ENCODE results near the gene SH2D3A.
"Not testable (repeated sequence)": the region's sequence is repeated elsewhere in the genome, so short reads cannot be mapped to it uniquely, and the experiment has no call there.

The SH2D3A gene

GRCh38 chr19:6767357-6768235 lies at the start of gene SH2D3A:
TSS of gene SH2D3A (minus strand) at chr19:6767435. CDS start at chr19:6763748, 3,687 bp downstream.
- peak; percentile 90 to 95 for DNase-seq

DNA sequence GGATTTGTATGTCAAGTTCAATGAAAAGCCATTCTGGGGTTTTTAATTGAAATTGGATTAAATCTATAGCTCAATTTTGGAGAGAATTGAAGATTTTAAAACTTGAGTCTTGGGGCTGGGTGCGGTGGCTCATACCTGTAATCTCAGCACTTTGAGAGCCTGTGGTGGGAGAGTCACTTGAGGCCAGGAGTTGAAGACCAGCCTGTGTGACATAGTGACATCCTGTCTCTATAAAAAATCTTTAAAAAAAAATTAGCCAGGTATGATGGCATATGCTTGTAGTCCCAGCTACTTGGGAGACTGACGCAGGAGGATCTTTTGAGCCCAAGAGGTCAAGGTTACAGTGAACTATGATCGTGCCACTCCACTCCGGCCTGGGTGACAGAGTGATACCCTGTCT lies 46.4 kb upstream of the SH2D3A start:
- DNase-seq = no peak

DNA sequence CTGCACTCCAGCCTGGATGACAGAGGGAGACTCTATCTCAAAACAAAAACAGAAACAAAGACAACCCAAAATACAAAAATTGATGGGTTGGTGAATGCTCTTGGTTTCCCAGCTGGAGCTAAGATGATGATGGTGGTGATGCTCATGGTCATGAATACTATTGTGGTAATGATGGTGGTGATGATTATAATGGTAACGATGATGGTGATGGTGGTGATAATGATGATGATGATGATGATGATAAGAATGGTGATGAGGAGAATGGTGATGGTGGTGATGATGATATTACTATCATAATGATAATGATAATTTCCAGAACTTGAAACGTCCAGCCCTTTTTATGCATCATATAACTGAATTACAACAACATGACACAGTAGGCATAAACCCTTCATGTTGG lies 45.4 kb upstream of the SH2D3A start:
- DNase-seq = no peak

- peak; percentile 62 to 81 for DNase-seq
Measured at GRCh38 chr19:6811906-6812305, 44.7 kb upstream of the SH2D3A start.

DNA sequence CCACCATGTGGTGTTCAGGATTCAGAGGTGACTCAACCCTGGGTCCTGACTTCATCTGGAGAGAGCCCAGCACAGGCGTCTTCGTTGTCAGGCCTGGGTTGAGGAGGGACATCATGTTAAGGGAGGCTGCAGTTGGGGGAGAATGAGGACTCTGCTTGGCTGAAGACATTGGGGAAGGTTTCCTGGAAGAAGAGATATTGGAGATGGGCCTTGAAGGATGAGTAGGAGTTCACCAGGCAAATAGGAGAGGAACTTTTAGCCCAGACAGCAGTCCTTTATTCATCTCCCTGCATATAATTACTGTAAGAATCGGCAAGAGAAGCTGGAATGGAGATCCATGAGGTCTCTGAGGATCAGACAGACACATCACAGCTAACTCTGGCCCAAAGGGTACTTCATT lies 44.1 kb upstream of the SH2D3A start:
- DNase-seq = no peak

GRCh38 chr19:6809262-6809661 lies 42.0 kb upstream of the SH2D3A start:
- no peak for DNase-seq

GRCh38 chr19:6808494-6808893 lies 41.3 kb upstream of the SH2D3A start:
- DNase-seq = no peak

DNA sequence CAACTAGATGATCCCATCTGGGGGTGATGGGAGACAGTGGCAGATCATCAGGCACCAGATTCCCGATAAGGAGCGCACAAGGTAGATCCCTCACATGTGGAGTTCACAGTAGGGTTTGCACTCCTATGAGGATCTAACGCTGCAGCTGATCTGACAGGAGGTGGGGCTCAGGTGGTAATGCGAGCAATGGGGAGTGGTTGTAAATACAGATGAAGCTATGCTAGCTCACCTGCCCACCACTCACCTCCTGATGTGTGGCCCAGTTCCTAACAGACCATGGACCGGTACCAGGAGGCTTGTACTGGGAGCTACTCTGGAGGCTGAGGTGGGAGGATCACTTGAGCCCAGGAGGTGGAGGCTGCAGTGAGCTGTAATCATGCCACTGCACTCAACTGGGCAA lies 40.1 kb upstream of the SH2D3A start:
- no peak for DNase-seq

GRCh38 chr19:6806488-6806887 lies 39.3 kb upstream of the SH2D3A start:
- peak; percentile 5 to 9 for DNase-seq

DNA sequence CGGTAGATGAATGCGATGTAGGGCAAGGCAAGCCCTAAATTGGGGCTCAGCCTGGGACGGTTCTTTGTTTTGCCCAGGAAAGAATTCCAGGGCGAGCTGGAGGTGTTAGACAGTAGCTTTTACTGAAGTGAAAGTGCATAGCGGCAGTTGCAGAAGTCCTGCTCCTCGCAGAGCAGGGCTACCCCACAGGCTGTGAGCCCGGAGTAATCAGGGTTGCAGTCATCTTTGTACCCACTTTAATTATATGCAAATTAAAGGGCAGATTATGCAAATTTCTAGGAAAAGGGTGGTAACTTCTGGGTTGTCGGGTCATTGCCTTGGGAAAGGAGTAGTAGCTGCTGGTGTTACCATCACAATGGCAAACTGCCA lies 35.8 kb upstream of the SH2D3A start:
- DNase-seq = no peak

DNA sequence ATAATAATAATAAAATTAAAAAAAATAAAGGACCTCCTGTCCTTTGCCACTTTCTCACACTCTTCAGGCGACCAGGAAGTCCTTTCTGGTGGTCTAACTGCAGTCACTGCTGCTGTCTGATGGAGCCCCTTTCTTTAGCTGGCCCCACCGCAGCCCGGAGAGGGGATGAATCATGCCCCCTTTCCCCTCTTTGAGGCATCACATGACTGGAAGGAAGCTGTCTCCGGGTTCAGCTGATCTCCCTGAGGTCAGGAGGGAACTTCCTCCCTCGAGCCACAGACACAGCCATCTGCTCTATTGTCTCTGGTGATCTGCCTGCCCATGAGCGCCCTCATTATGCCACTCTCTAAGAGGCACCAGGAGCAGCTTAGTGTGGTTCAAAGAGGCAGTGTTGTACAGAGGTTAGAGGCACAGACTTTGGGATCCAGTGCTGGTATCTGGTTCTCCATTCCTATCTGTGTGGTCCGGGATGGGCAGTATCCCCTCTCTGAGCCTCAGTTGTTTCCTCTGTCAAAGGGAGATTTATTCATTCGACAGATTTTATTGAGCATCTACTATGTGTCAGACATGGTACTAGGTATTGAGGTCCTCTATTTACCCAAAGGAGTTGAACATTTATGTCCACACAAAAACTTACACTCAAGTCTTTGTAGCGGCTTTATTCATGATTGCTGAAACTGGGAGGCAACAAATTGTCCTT lies 35.3 kb upstream of the SH2D3A start:
- DNase-seq = peak; percentile 98

- peak; percentile 94 to 97 for DNase-seq
Measured at GRCh38 chr19:6801485-6802086, 34.4 kb upstream of the SH2D3A start.

DNA sequence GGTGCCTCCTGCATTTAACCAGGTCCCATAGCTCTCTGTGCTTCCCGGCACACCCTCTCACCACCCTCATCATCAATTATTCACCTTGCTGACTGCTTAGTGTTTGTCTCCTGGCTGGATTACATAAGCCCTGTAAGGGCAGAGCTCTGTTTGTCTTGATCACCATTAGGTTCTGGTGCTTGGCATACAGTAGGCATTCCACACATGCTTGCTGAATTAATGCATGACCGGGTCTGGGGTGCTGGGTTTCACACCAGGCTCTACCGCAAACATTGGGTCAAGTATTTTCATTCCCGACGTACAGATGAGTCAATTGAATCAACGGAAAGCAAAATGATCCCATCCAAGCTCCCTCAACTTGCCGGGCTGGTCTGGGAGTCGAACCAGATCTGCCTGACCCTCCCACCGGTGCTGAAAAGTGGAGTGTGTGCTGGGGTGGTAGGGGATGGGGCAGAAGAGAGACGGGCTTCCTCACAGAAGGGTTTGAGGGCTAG lies 33.8 kb upstream of the SH2D3A start:
- DNase-seq = no peak

GRCh38 chr19:6800160-6800790 lies 33.0 kb upstream of the SH2D3A start:
- DNase-seq = not testable (repeated sequence)

GRCh38 chr19:6797646-6798045 lies 30.4 kb upstream of the SH2D3A start:
- no peak for DNase-seq

DNA sequence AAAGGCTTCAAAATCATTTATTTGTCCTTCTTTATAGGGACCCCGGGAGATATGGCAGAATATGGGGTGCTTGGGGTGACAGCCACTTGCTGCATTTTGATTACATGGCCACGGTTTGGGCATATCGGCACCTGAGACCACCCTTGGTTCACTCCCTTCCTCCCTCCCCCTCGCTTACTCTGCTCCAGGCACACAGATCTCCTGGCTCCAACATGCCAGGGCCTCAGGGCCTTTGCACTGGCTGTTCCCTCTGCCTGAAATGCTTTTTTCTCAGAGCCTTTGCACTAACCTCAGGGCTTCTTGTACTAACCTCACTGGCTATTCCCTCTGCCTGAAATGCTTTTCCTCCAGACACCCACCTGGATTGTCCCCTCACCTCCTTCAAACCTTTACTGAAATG lies 29.0 kb upstream of the SH2D3A start:
- DNase-seq = no peak

GRCh38 chr19:6794686-6795431 lies 27.6 kb upstream of the SH2D3A start:
- DNase-seq = no peak

DNA sequence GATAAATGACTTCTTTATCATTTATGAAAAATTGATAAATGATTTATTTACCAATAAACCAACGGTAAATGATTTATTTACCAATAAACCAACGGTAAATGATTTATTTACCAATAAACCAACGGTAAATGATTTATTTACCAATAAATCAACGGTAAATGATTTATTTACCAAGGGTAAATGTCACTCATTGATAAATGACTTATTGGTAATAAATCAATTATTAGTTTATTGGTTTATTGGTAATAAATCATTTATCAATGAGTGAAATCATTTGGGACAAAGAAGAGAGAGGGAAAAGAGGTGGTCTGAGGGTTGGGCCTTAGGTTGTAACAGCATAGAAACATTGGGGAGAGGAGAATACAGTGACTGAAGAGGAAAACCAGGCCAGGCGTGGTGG lies 26.7 kb upstream of the SH2D3A start:
- DNase-seq = no peak

- DNase-seq = no peak
Measured at GRCh38 chr19:6793411-6793810, 26.2 kb upstream of the SH2D3A start.

GRCh38 chr19:6791237-6791636 lies 24.0 kb upstream of the SH2D3A start:
- no peak for DNase-seq

GRCh38 chr19:6790194-6791128 lies 23.2 kb upstream of the SH2D3A start:
- no peak for DNase-seq
